Thyroid gland (tissue), 4 donors: ENCODE data around the gene CACNA1D. TPM values are rescaled to one million over a fixed set of nuclear protein-coding genes. Genes with fewer than 3 reads are reported as not detected.

ENCODE experiments used
- DNase-seq, 2 donors: peaks; one replicate each; pipeline ENCODE4 v3.0.0-alpha.2; 2019
- H3K27ac ChIP-seq, 3 donors: fragments of 200-600 bp; sonication (generic); 1 replicate in 2 of 3; 2 replicates in 1 of 3; pipeline ENCODE4 v1.5.1; 2016 to 2019; ENCODE audit warnings: mild to moderate bottlenecking in 1 of 3, moderate library complexity in 1 of 3
- H3K27me3 ChIP-seq: fragments of 200-600 bp; sonication (generic); one replicate; pipeline ENCODE4 v1.5.1; 2019
- H3K36me3 ChIP-seq, 2 donors: fragments of 200-600 bp; sonication (generic); one replicate each; pipeline ENCODE4 v1.5.1; 2016 to 2019
- H3K4me1 ChIP-seq, 2 donors: fragments of 200-600 bp; sonication (generic); one replicate each; pipeline ENCODE4 v1.5.1; 2017 to 2019
- H3K4me3 ChIP-seq, 3 donors: fragments of 200-600 bp; sonication (generic); replicated peaks in 1 of 3; 1 replicate in 2 of 3; 2 replicates in 1 of 3; pipeline ENCODE4 v1.5.1; 2016; ENCODE audit warnings: mild to moderate bottlenecking in 1 of 3
- H3K9me3 ChIP-seq: fragments of 200-600 bp; sonication (generic); one replicate; pipeline ENCODE4 v1.5.1; 2017
- CTCF ChIP-seq, 6 experiments: fragments of 200-600 bp in 3 of 6; fragments of 450-650 bp in 3 of 6; sonication (generic) in 3 of 6; IDR thresholded peaks; one replicate each; pipeline ENCODE4 v1.5.1; 2016 to 2019; ENCODE audit warnings: antibody characterized with exemption in 6 of 6, mild to moderate bottlenecking in 2 of 6, inconsistent platforms in 1 of 6, moderate library complexity in 1 of 6
- POLR2A ChIP-seq, 2 donors: fragments of 450-650 bp; IDR thresholded peaks; one replicate each; pipeline ENCODE4 v1.6.1; 2017; ENCODE audit warnings: antibody characterized with exemption in 2 of 2, mild to moderate bottlenecking in 2 of 2, moderate library complexity in 1 of 2
- WGBS, 2 donors: methylation state at CpG; one replicate each; pipeline ENCODE4 v1.1.5; 2017; 5-methylcytosine and 5-hydroxymethylcytosine counted together
- intact Hi-C: fragments of 100-400 bp; cut with DNase I; formaldehyde crosslinking; loops from one replicate; pipeline ENCODE4 v1.15.1; 2023
- total RNA-seq, 4 donors: library from RNA; depleted of rRNA; stranded (reverse); fragments of >200 nt; gene quantifications; one replicate each; pipeline ENCODE4 v1.2.3, GENCODE V29; 2016

Gene CACNA1D
- total RNA-seq, 4 donors from 2014 or later, result 7.1 to 46.1 (median 27.3) TPM

- peaks cover 9 to 19% of the 10 kb centered on the region in 2 donors for H3K4me1 ChIP-seq
- intact Hi-C loops, result no loop called here
- no peaks in the 10 kb centered on the region for H3K36me3 ChIP-seq
These were observed 235.2 kb downstream of the CACNA1D start for GRCh38 chr3:53729618-53730017.

GRCh38 chr3:53730576-53730975, 236.2 kb downstream of the CACNA1D start:
- Histone ChIP-seq H3K27me3 (no peaks in the 10 kb centered on the region), H3K4me1 (peaks cover 9 to 19% of the 10 kb centered on the region in 2 donors), H3K27ac (no peak overlapping the region), H3K9me3 (no peaks in the 10 kb centered on the region), H3K4me3 (no peak overlapping the region), H3K36me3 (no peaks in the 10 kb centered on the region)
- WGBS, 2 donors, result 22 to 23% methylated on average over 8 of the region's 8 CpGs
- peak; percentile 79 to 80 for DNase-seq
- TF ChIP-seq POLR2A (IDR thresholded peaks at IDR 0.05) (no peak), CTCF (IDR thresholded peaks at IDR 0.05) (no peak)
- intact Hi-C loops, result no loop called here

More at GRCh38 chr3:53729618-53730017, 235.2 kb downstream of the CACNA1D start:
- H3K4me3 ChIP-seq, result no peak overlapping the region
- 22 to 40% methylated on average over 2 of the region's 2 CpGs for WGBS, 2 donors
- TF ChIP-seq CTCF (IDR thresholded peaks at IDR 0.05) (peak in 2 of 6 experiments; percentile 23 to 37), POLR2A (IDR thresholded peaks at IDR 0.05) (no peak)
- no peaks in the 10 kb centered on the region for H3K27me3 ChIP-seq
- no peaks in the 10 kb centered on the region for H3K9me3 ChIP-seq
- peak; percentile 28 to 38 for DNase-seq
- H3K27ac ChIP-seq, result no peak overlapping the region

- TF ChIP-seq CTCF (IDR thresholded peaks at IDR 0.05) (no peak), POLR2A (IDR thresholded peaks at IDR 0.05) (no peak)
- intact Hi-C loops, result no loop called here
- DNase-seq, result no peak
- Histone ChIP-seq H3K4me3 (no peak overlapping the region), H3K27me3 (no peaks in the 10 kb centered on the region), H3K36me3 (no peaks in the 10 kb centered on the region), H3K27ac (no peak overlapping the region), H3K4me1 (peaks cover 9 to 19% of the 10 kb centered on the region in 2 donors), H3K9me3 (no peaks in the 10 kb centered on the region)
- WGBS, 2 donors, result 92 to 95% methylated on average over 15 to 16 of the region's 16 CpGs
These were observed 237.7 kb downstream of the CACNA1D start for GRCh38 chr3:53731934-53732624.

- Histone ChIP-seq H3K27me3 (no peaks in the 10 kb centered on the region), H3K4me3 (no peak overlapping the region), H3K36me3 (no peaks in the 10 kb centered on the region), H3K9me3 (no peaks in the 10 kb centered on the region), H3K4me1 (peaks cover 9 to 19% of the 10 kb centered on the region in 2 donors), H3K27ac (no peak overlapping the region)
- intact Hi-C loops, result no loop called here
- DNase-seq, result no peak
- WGBS, 2 donors, result 13 to 49% methylated on average over 1 of the region's 1 CpG
- TF ChIP-seq CTCF (IDR thresholded peaks at IDR 0.05), result no peak
- TF ChIP-seq POLR2A (IDR thresholded peaks at IDR 0.05), result no peak
These were observed 239.0 kb downstream of the CACNA1D start for GRCh38 chr3:53733446-53733845.

GRCh38 chr3:53739966-53740365, 245.6 kb downstream of the CACNA1D start:
- WGBS, 2 donors, result 41 to 54% methylated on average over 4 of the region's 4 CpGs
- no peaks in the 10 kb centered on the region for H3K27me3 ChIP-seq
- no peak overlapping the region for H3K27ac ChIP-seq
- H3K4me3 ChIP-seq, result no peak overlapping the region
- H3K36me3 ChIP-seq, result no peaks in the 10 kb centered on the region
- TF ChIP-seq POLR2A (IDR thresholded peaks at IDR 0.05), result no peak
- TF ChIP-seq CTCF (IDR thresholded peaks at IDR 0.05), result no peak
- intact Hi-C loops, result no loop called here
- no peak for DNase-seq
- no peaks in the 10 kb centered on the region for H3K9me3 ChIP-seq
- H3K4me1 ChIP-seq, result no peaks in the 10 kb centered on the region
